GM18951 (cell line): ENCODE results near the gene MYH9.
"Not testable (repeated sequence)": the region's sequence is repeated elsewhere in the genome, so short reads cannot be mapped to it uniquely, and the experiment has no call there.

Experiments used
- POLR2A ChIP-seq: IDR thresholded peaks from 4 replicates; pipeline ENCODE4 v1.6.1; 2011; ENCODE audit warnings: mild to moderate bottlenecking; ENCODE audit not compliant: insufficient read length, insufficient read depth; ENCODE audit errors: extremely low read depth
- in situ Hi-C: fragments of 300-500 bp; cut with MboI; formaldehyde crosslinking; loops from one replicate; pipeline ENCODE4 v1.12.0; 2022; ENCODE audit warnings: low sequenced_read_pairs, mixed read lengths, inconsistent platforms; ENCODE audit not compliant: unreplicated experiment

Gene MYH9

GRCh38 chr22:36387959-36388726 lies at the start of gene MYH9:
MYH9 (minus strand) TSS chr22:36387967; CDS start chr22:36349236, 38,731 bp downstream.
- in situ Hi-C loops = no loop called here
- no peak for TF ChIP-seq POLR2A

- in situ Hi-C loops = no loop called here
Observed at GRCh38 chr22:36435516-36436415, 48.0 kb upstream of the MYH9 start.

GRCh38 chr22:36433318-36434231 lies 45.8 kb upstream of the MYH9 start:
- in situ Hi-C loops = no loop called here
- TF ChIP-seq POLR2A = no peak

More at GRCh38 chr22:36435516-36436415, 48.0 kb upstream of the MYH9 start:
- TF ChIP-seq POLR2A = no peak

GRCh38 chr22:36432592-36433317 lies 45.0 kb upstream of the MYH9 start:
- TF ChIP-seq POLR2A = no peak
- in situ Hi-C loops = no loop called here

- no peak for TF ChIP-seq POLR2A
- in situ Hi-C loops = no loop called here
Observed at GRCh38 chr22:36431977-36432376, 44.2 kb upstream of the MYH9 start.

GRCh38 chr22:36430863-36431262 lies 43.1 kb upstream of the MYH9 start:
- TF ChIP-seq POLR2A = no peak
- in situ Hi-C loops = no loop called here

GRCh38 chr22:36427952-36428351 lies 40.2 kb upstream of the MYH9 start:
- in situ Hi-C loops = not testable (repeated sequence)

- no peak for TF ChIP-seq POLR2A
- in situ Hi-C loops = no loop called here
Observed at GRCh38 chr22:36425977-36426523, 38.3 kb upstream of the MYH9 start.

GRCh38 chr22:36424901-36425579 lies 37.3 kb upstream of the MYH9 start:
- TF ChIP-seq POLR2A = no peak
- in situ Hi-C loops = no loop called here

- in situ Hi-C loops = not testable (repeated sequence)
Observed at GRCh38 chr22:36424466-36424865, 36.7 kb upstream of the MYH9 start.

GRCh38 chr22:36423461-36424404 lies 36.0 kb upstream of the MYH9 start:
- no peak for TF ChIP-seq POLR2A
- in situ Hi-C loops = no loop called here
